GM20000 (cell line): ENCODE results near the gene SNTG2.

Source experiments
- DNase-seq: peaks from one replicate; pipeline ENCODE4 v3.0.0; 2012; ENCODE audit warnings: low spot score
- CTCF ChIP-seq: IDR thresholded peaks from 2 replicates; pipeline ENCODE4 v1.5.1; 2012; ENCODE audit warnings: mild to moderate bottlenecking, control low read depth; ENCODE audit errors: extremely low read depth, missing control alignments

The SNTG2 gene

GRCh38 chr2:1294900-1295299 is 344.3 kb downstream of the SNTG2 start:
- no peak for TF ChIP-seq CTCF
- DNase-seq, result no peak

- no peak for TF ChIP-seq CTCF
- DNase-seq, result no peak
Measured at GRCh38 chr2:1295740-1296139, 345.1 kb downstream of the SNTG2 start.

- no peak for TF ChIP-seq CTCF
- no peak for DNase-seq
Measured at GRCh38 chr2:1297372-1298159, 346.9 kb downstream of the SNTG2 start.

GRCh38 chr2:1299043-1299442 is 348.4 kb downstream of the SNTG2 start:
- no peak for TF ChIP-seq CTCF
- DNase-seq, result no peak

- no peak for DNase-seq
- TF ChIP-seq CTCF, result no peak
Measured at GRCh38 chr2:1300284-1300683, 349.6 kb downstream of the SNTG2 start.

- no peak for DNase-seq
- no peak for TF ChIP-seq CTCF
Measured at GRCh38 chr2:1301056-1301455, 350.4 kb downstream of the SNTG2 start.

GRCh38 chr2:1305342-1306013 is 354.8 kb downstream of the SNTG2 start:
- TF ChIP-seq CTCF, result no peak
- DNase-seq, result no peak
